Left lung (tissue), 10 donors: ENCODE data around the gene KLHL1. TPM values are rescaled to one million over a fixed set of nuclear protein-coding genes. Genes with fewer than 3 reads are reported as not detected.

Experiments
- ATAC-seq: fragments of 200-7000 bp; cut with Tn5 transposase; one replicate; pipeline ENCODE4 v1.9.1; 2020; ENCODE audit warnings: moderate library complexity
- DNase-seq, 4 donors: peaks; one replicate each; pipeline ENCODE4 v3.0.0-alpha.2; 2013 to 2020
- H3K27ac ChIP-seq, 2 donors: fragments of 200-600 bp; sonication (generic) in 1 of 2; one replicate each; pipeline versions ENCODE4 v1.5.0 to v1.8.0; 2020 to 2021
- H3K27me3 ChIP-seq, 2 donors: fragments of 200-600 bp; sonication (generic) in 1 of 2; one replicate each; pipeline versions ENCODE4 v1.5.0 to v1.8.0; 2020 to 2021
- H3K36me3 ChIP-seq, 2 donors: fragments of 200-600 bp; sonication (generic) in 1 of 2; one replicate each; pipeline versions ENCODE4 v1.5.0 to v1.8.0; 2020 to 2021
- H3K4me1 ChIP-seq, 2 donors: fragments of 200-600 bp; one replicate each; pipeline ENCODE4 v1.8.0; 2021
- H3K4me3 ChIP-seq, 2 donors: fragments of 200-600 bp; sonication (generic) in 1 of 2; one replicate each; pipeline versions ENCODE4 v1.5.0 to v1.8.0; 2020 to 2021; ENCODE audit warnings: mild to moderate bottlenecking in 1 of 2
- H3K9me3 ChIP-seq, 2 donors: fragments of 200-600 bp; sonication (generic) in 1 of 2; one replicate each; pipeline versions ENCODE4 v1.5.0 to v1.8.0; 2020 to 2021
- CTCF ChIP-seq, 2 donors: fragments of 200-600 bp; sonication (generic) in 1 of 2; IDR thresholded peaks; one replicate each; pipeline versions ENCODE4 v1.5.0 to v1.8.0; 2021; ENCODE audit warnings: antibody characterized with exemption in 2 of 2
- intact Hi-C, 2 donors: fragments of 100-400 bp; cut with DNase I; formaldehyde crosslinking; loops; one replicate each; pipeline versions ENCODE4 v1.11.2 to v1.14.2; 2022
- polyA plus RNA-seq, 6 donors: library from polyadenylated mRNA; unstranded; fragments of 120-200 nt; gene quantifications; one replicate each; pipeline ENCODE4 v1.2.1, GENCODE V29; 2013; ENCODE audit not compliant: insufficient read length in 6 of 6
- total RNA-seq, 2 donors: library from RNA; stranded (reverse); fragmentation: NEBNext Ultra II Directional; extraction: Animal tissue kit (Norgen Biotek cat#: 25700); gene quantifications; one replicate each; pipeline ENCODE4 v1.2.1, GENCODE V29; 2021
- donor health status: DM: no; HTN: yes; CAD: no.
- donor health status: DM: no; HTN: no; CAD: no.

Gene KLHL1
- total and polyA plus RNA-seq, 8 donors: 0.06 TPM; not detected in 4

GRCh38 chr13:69704311-69704710 lies 403.9 kb downstream of the KLHL1 start:
- Histone ChIP-seq H3K4me1 (no peaks in the 10 kb centered on the region), H3K27ac (no peak overlapping the region), H3K9me3 (no peaks in the 10 kb centered on the region), H3K36me3 (no peaks in the 10 kb centered on the region), H3K27me3 (no peaks in the 10 kb centered on the region), H3K4me3 (no peak overlapping the region)
- TF ChIP-seq CTCF (IDR thresholded peaks at IDR 0.05): no peak
- DNase-seq (no peak), ATAC-seq (no peak)
- intact Hi-C loops: no loop called here

- ATAC-seq (no peak), DNase-seq (no peak)
- H3K4me3 ChIP-seq: no peak overlapping the region
- intact Hi-C loops: no loop called here
- no peaks in the 10 kb centered on the region for H3K4me1 ChIP-seq
- no peak overlapping the region for H3K27ac ChIP-seq
- TF ChIP-seq CTCF (IDR thresholded peaks at IDR 0.05): no peak
- H3K36me3 ChIP-seq: no peaks in the 10 kb centered on the region
- H3K27me3 ChIP-seq: no peaks in the 10 kb centered on the region
- peaks cover 0 to 4% of the 10 kb centered on the region in 2 donors for H3K9me3 ChIP-seq
These were observed 417.3 kb downstream of the KLHL1 start for GRCh38 chr13:69690999-69691398.

- DNase-seq (peak in 2 of 4 donors; percentile 4 to 8), ATAC-seq (peak; percentile 65)
- peaks cover 0 to 5% of the 10 kb centered on the region in 2 donors for H3K9me3 ChIP-seq
- H3K27ac ChIP-seq: no peak overlapping the region
- intact Hi-C loops: no loop called here
- no peaks in the 10 kb centered on the region for H3K4me1 ChIP-seq
- no peaks in the 10 kb centered on the region for H3K36me3 ChIP-seq
- H3K4me3 ChIP-seq: no peak overlapping the region
- TF ChIP-seq CTCF (IDR thresholded peaks at IDR 0.05): no peak
- no peaks in the 10 kb centered on the region for H3K27me3 ChIP-seq
These were observed 424.1 kb downstream of the KLHL1 start for GRCh38 chr13:69683921-69684686.

- ATAC-seq (no peak), DNase-seq (no peak)
- intact Hi-C loops: no loop called here
- TF ChIP-seq CTCF (IDR thresholded peaks at IDR 0.05): no peak
- Histone ChIP-seq H3K27me3 (no peaks in the 10 kb centered on the region), H3K9me3 (peaks cover 0 to 5% of the 10 kb centered on the region in 2 donors), H3K27ac (no peak overlapping the region), H3K36me3 (no peaks in the 10 kb centered on the region), H3K4me3 (no peak overlapping the region), H3K4me1 (no peaks in the 10 kb centered on the region)
These were observed 426.5 kb downstream of the KLHL1 start for GRCh38 chr13:69681722-69682121.

GRCh38 chr13:69677343-69677742 lies 430.9 kb downstream of the KLHL1 start:
- H3K36me3 ChIP-seq: no peaks in the 10 kb centered on the region
- ATAC-seq (no peak), DNase-seq (no peak)
- no peaks in the 10 kb centered on the region for H3K4me1 ChIP-seq
- H3K27me3 ChIP-seq: no peaks in the 10 kb centered on the region
- peaks cover 0 to 9% of the 10 kb centered on the region in 2 donors for H3K9me3 ChIP-seq
- H3K27ac ChIP-seq: no peak overlapping the region
- H3K4me3 ChIP-seq: no peak overlapping the region
- intact Hi-C loops: no loop called here
- no peak for TF ChIP-seq CTCF (IDR thresholded peaks at IDR 0.05)
